IMR-90 (cell line): ENCODE data around the gene CPEB3. TPM values are rescaled to one million over a fixed set of nuclear protein-coding genes. Genes with fewer than 3 reads are reported as not detected.

Experiments used
- ATAC-seq: fragments of 200-7000 bp; cut with Tn5 transposase; 2 replicates; pipeline ENCODE4 v1.9.1; 2020; ENCODE audit warnings: low read depth, mild to moderate bottlenecking, moderate library complexity
- BruUV-seq: library from RNA; stranded (reverse); fragments of 400-500 nt; replicated peaks from 2 replicates; lab custom pipeline; 2021; lab: Mats Ljungman, UMichigan
- CTCF ChIA-PET: fragments of 300-600 bp; formaldehyde crosslinking; extraction: SDS; loops from one replicate; lab custom pipeline; 2021; ENCODE audit warnings: antibody characterized with exemption; lab: Yijun Ruan, JAX
- POLR2A ChIA-PET: fragments of 300-600 bp; sonication (Branson Sonifier 250); formaldehyde crosslinking; loops from one replicate; lab custom pipeline; 2022; ENCODE audit warnings: antibody characterized with exemption; ENCODE audit not compliant: unreplicated experiment; lab: Charles Lee
- DNase-seq: peaks from one replicate; pipeline ENCODE4 v3.0.0; 2013
- H2AFZ ChIP-seq: replicated peaks from 2 replicates; pipeline ENCODE3; 2013; ENCODE audit warnings: low read length, mild to moderate bottlenecking; ENCODE audit not compliant: poor library complexity
- H2AK5ac ChIP-seq: 2 replicates; pipeline ENCODE4 v1.6.1; 2013; ENCODE audit warnings: low read depth, low read length, inconsistent platforms
- H2AK9ac ChIP-seq: replicated peaks from 2 replicates; pipeline ENCODE3; 2013; ENCODE audit warnings: mild to moderate bottlenecking, low read depth, low read length, moderate library complexity; ENCODE audit not compliant: poor library complexity
- H2BK120ac ChIP-seq: 2 replicates; pipeline ENCODE4 v1.6.1; 2013; ENCODE audit warnings: low read depth, low read length, inconsistent platforms
- H2BK15ac ChIP-seq: 3 replicates; pipeline ENCODE4 v1.6.1; 2013; ENCODE audit warnings: low read depth, low read length, inconsistent platforms
- H2BK20ac ChIP-seq: 2 replicates; pipeline ENCODE4 v1.6.1; 2013; ENCODE audit warnings: low read depth, mild to moderate bottlenecking, inconsistent platforms, low read length, moderate library complexity
- H2BK5ac ChIP-seq: 2 replicates; pipeline ENCODE4 v1.6.1; 2013; ENCODE audit warnings: mild to moderate bottlenecking, low read depth, low read length, inconsistent platforms; ENCODE audit not compliant: poor library complexity, severe bottlenecking
- H3K14ac ChIP-seq: replicated peaks from 2 replicates; pipeline ENCODE4 v1.6.1; 2013; ENCODE audit warnings: low read depth, low read length, inconsistent platforms
- H3K18ac ChIP-seq: 2 replicates; pipeline ENCODE4 v1.6.1; 2013; ENCODE audit warnings: low read depth, low read length, control low read depth
- H3K23ac ChIP-seq: 2 replicates; pipeline ENCODE4 v1.6.1; 2013; ENCODE audit warnings: low read depth, low read length, inconsistent platforms
- H3K27ac ChIP-seq: 2 replicates; pipeline ENCODE4 v1.5.1; 2013; ENCODE audit warnings: mild to moderate bottlenecking, control low read depth, low read length; ENCODE audit not compliant: insufficient read depth
- H3K27me3 ChIP-seq: 2 replicates; pipeline ENCODE4 v1.6.1; 2013; ENCODE audit warnings: low read length; ENCODE audit not compliant: control insufficient read depth, insufficient read depth
- H3K36me3 ChIP-seq: 2 replicates; pipeline ENCODE4 v1.6.1; 2013; ENCODE audit warnings: low read length, mixed read lengths; ENCODE audit not compliant: control insufficient read depth, insufficient read depth
- H3K4ac ChIP-seq: 2 replicates; pipeline ENCODE4 v1.6.1; 2013; ENCODE audit warnings: low read depth, low read length, inconsistent platforms
- H3K4me1 ChIP-seq: 2 replicates; pipeline ENCODE4 v1.6.1; 2013; ENCODE audit warnings: low read length, mixed read lengths; ENCODE audit not compliant: control insufficient read depth, insufficient read depth
- H3K4me2 ChIP-seq: 2 replicates; pipeline ENCODE4 v1.6.1; 2013; ENCODE audit warnings: low read depth, mild to moderate bottlenecking, control low read depth, low read length, moderate library complexity
- H3K4me3 ChIP-seq: 2 replicates; pipeline ENCODE4 v1.5.1; 2013; ENCODE audit warnings: low read depth, mild to moderate bottlenecking, control low read depth, low read length, moderate library complexity; ENCODE audit not compliant: insufficient read depth
- H3K56ac ChIP-seq: 2 replicates; pipeline ENCODE4 v1.6.1; 2013; ENCODE audit warnings: low read length, inconsistent platforms; ENCODE audit not compliant: insufficient read depth; ENCODE audit errors: extremely low read depth
- H3K79me1 ChIP-seq, 2 experiments: 2 replicates each; pipeline ENCODE4 v1.6.1; 2013; ENCODE audit warnings: low read length in 2 of 2, inconsistent platforms in 1 of 2, low read depth in 1 of 2
- H3K9ac ChIP-seq: 2 replicates; pipeline ENCODE4 v1.6.1; 2013; ENCODE audit warnings: low read depth, low read length, control low read depth
- H3K9me1 ChIP-seq: 2 replicates; pipeline ENCODE4 v1.6.1; 2013; ENCODE audit warnings: low read length, inconsistent platforms; ENCODE audit not compliant: insufficient read depth
- H3K9me3 ChIP-seq: 2 replicates; pipeline ENCODE4 v1.6.1; 2013; ENCODE audit warnings: low read length; ENCODE audit not compliant: control insufficient read depth, insufficient read depth
- H4K20me1 ChIP-seq: 2 replicates; pipeline ENCODE4 v1.6.1; 2013; ENCODE audit warnings: low read length, inconsistent platforms; ENCODE audit not compliant: insufficient read depth
- H4K5ac ChIP-seq: 2 replicates; pipeline ENCODE4 v1.6.1; 2013; ENCODE audit warnings: mild to moderate bottlenecking, low read depth, low read length, control low read depth
- H4K8ac ChIP-seq, 2 experiments: 2 replicates each; pipeline ENCODE4 v1.6.1; 2013; ENCODE audit warnings: low read depth in 2 of 2, low read length in 2 of 2, control low read depth in 1 of 2, inconsistent platforms in 1 of 2
- H4K91ac ChIP-seq: 2 replicates; pipeline ENCODE4 v1.6.1; 2013; ENCODE audit warnings: low read depth, low read length, inconsistent platforms; ENCODE audit not compliant: insufficient read depth
- RCOR1 ChIP-seq: IDR thresholded peaks from 2 replicates; pipeline ENCODE4 v1.6.1; 2012; ENCODE audit warnings: mild to moderate bottlenecking, low read length, improper control_type of control experiment; ENCODE audit not compliant: insufficient replicate concordance
- dilution Hi-C: fragments of 300-500 bp; cut with HindIII; formaldehyde crosslinking; loops from one replicate; pipeline ENCODE4 v1.14.3; 2018; ENCODE audit warnings: low sequenced_read_pairs; ENCODE audit not compliant: unreplicated experiment
- in situ Hi-C: fragments of 300-500 bp; cut with MboI; formaldehyde crosslinking; loops from 3 replicates; pipeline ENCODE4 v1.14.3; 2019; ENCODE audit warnings: low sequenced_read_pairs, inconsistent platforms, mixed read lengths
- intact Hi-C: fragments of 100-400 bp; cut with micrococcal nuclease; formaldehyde crosslinking; loops from 2 replicates; pipeline ENCODE4 v1.10.0; 2022
- polyA plus RNA-seq, 3 experiments: library from polyadenylated mRNA; depleted of rRNA; stranded (reverse); fragments of >200 nt; gene quantifications; 2 replicates each; pipeline ENCODE4 v1.2.3, GENCODE V29; 2012; ENCODE audit warnings: low replicate concordance in 1 of 3
- total RNA-seq: library from RNA; depleted of rRNA; stranded (reverse); fragments of >200 nt; gene quantifications from 2 replicates; pipeline ENCODE4 v1.2.3, GENCODE V29; 2012

The CPEB3 gene
- total and polyA plus RNA-seq, 2 of the 4 experiments (the other 2 are of a cell fraction) = 0.18 to 0.36 TPM

GRCh38 chr10:92054807-92055206 is 236.1 kb downstream of the CPEB3 start:
- H4K8ac ChIP-seq = no peak overlapping the region
- H2BK20ac ChIP-seq = no peak overlapping the region
- intact Hi-C loops (no loop called here), dilution Hi-C loops (no loop called here), in situ Hi-C loops (no loop called here)
- H3K23ac ChIP-seq = no peak overlapping the region
- no peak overlapping the region for H4K5ac ChIP-seq
- no peak overlapping the region for H3K9ac ChIP-seq
- no peak overlapping the region for H3K4ac ChIP-seq
- no TSS peak for BruUV-seq
- H3K9me1 ChIP-seq = no peaks in the 10 kb centered on the region
- H2BK120ac ChIP-seq = no peak overlapping the region
- no peak overlapping the region for H2AK5ac ChIP-seq
- H2BK15ac ChIP-seq = no peak overlapping the region
- H3K79me1 ChIP-seq = no peaks in the 10 kb centered on the region
- ATAC-seq (no peak), DNase-seq (no peak)
- H3K4me2 ChIP-seq = no peak overlapping the region
- POLR2A ChIA-PET = no interaction called here
- no peaks in the 10 kb centered on the region for H3K36me3 ChIP-seq
- H2AFZ ChIP-seq = no peak overlapping the region
- H4K20me1 ChIP-seq = no peaks in the 10 kb centered on the region
- no peak overlapping the region for H3K56ac ChIP-seq
- no peak overlapping the region for H3K18ac ChIP-seq
- CTCF ChIA-PET = no interaction called here
- H2BK5ac ChIP-seq = no peak overlapping the region
- no peak overlapping the region for H4K91ac ChIP-seq
- no peak for TF ChIP-seq RCOR1
- H3K27ac ChIP-seq = no peak overlapping the region
- no peaks in the 10 kb centered on the region; the same call in 1 of the 2 replicates for H3K4me1 ChIP-seq
- no peak overlapping the region for H2AK9ac ChIP-seq
- no peaks in the 10 kb centered on the region for H3K9me3 ChIP-seq
- no peak overlapping the region for H3K4me3 ChIP-seq
- no peak overlapping the region for H3K14ac ChIP-seq
- no peaks in the 10 kb centered on the region for H3K27me3 ChIP-seq
